Skin epidermis (tissue), 12 donors: Measurements from ENCODE around the gene ATG16L1.
A peak's percentile ranks its signal among the peaks of the same experiment; 100 is the strongest.

Source experiments
- H3K27ac ChIP-seq, 21 experiments: fragments of 200-600 bp; sonication (generic) in 11 of 21; one replicate each; pipeline ENCODE4 v1.5.0; 2020; ENCODE audit warnings: mild to moderate bottlenecking in 3 of 21, inconsistent platforms in 2 of 21, moderate library complexity in 2 of 21
- H3K4me3 ChIP-seq, 7 experiments: fragments of 200-600 bp; sonication (generic) in 2 of 7; one replicate each; pipeline ENCODE4 v1.5.0; 2020; ENCODE audit warnings: inconsistent platforms in 2 of 7, mild to moderate bottlenecking in 2 of 7, moderate library complexity in 1 of 7

The ATG16L1 gene

DNA sequence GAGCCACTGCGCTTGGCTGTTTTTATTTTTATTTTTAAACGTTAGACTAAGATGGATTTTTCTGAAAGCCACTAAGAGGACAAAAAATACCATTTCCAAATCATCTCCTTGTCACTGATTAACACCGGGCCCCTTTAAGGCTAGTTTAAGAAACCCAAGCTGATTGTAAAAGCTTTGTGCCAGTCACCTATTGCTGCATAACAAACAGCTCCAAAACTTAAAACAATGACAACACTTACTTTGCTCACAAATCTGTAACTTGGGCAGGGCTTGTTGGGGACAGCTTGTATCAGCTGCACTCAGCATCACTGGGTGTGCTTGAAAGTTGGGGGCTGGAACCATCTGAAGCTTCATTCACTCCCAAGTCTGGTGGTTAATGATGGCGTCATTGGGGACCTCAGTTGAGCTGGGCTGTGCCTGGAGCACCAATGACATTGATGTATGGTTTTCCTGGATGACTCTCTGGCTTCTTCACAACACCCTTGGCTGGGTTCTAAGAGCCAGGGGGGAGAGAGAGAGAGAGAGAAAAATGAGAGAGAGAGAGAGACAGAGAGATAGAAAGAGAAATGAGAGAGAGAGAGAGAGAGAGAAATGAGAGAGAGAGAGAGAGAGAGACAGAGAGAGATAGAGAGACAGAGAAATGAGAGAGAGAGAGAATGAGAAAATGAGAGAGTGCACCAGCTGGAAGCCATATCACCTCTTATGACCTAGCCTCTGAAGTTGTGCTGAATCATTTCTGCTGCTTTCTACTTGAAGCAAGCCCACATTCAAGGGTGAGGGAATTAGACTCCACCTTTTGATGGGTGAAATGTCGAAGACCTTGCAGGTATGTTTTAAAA lies 26.0 kb upstream of the ATG16L1 start:
- Histone ChIP-seq H3K4me3 (no peak overlapping the region), H3K27ac (no peak overlapping the region)

DNA sequence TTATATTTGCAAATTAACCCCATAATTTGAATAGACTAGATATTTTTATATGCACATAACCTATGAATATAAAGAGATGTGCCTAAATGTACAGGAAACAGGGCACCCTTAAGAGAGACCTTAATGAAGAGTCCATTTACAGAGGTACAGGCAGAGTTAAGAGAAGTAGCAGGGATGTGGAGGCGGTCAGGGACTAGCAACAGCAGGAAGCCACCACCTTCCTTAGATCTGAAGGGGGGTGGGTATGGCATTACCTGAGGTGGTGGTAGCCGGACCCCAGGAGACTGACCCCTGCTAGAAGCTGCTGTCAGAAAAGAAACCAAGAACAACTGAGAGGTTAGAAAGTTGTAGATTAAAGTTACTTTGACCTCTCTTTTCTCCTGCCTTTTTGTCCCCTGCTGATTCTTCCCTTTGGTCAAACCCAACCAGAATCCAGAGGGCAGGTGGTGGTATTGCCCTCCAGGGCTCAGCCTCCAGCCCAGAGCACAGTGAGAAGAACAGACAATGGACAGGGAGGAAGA lies 24.9 kb upstream of the ATG16L1 start:
- no peak overlapping the region for H3K4me3 ChIP-seq

DNA sequence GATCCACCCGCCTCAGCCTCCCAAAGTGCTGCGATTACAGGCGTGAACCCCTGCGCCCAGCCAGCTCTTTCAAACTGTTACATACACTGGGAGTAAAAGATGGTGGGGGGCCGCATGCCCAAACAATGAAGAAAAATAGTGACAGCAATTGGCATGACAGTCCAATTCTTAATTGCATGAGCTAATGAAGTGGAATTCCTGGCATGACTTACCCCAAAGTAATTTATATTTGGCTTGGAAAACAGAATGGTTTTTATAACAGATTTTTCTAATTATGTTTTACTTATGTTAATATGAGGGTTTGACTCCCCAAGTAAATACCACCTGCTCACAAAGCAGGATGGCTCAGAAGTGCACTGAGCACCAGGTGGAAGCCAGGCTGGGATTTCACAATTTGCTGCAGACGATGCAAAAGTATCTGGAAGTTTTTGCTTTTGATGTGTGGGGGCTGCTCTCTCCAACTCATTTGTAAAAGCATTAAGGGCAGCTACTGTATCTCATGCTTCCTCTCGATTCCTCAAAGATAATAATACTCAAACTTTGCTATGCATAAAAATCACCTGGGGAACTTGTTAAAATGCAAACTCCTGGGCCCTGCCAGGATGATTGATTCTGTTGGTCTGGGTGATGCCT lies 24.0 kb upstream of the ATG16L1 start:
- Histone ChIP-seq H3K27ac (no peak overlapping the region), H3K4me3 (no peak overlapping the region)

More for the DNA sequence above, 24.9 kb upstream of the ATG16L1 start:
- no peak overlapping the region for H3K27ac ChIP-seq

DNA sequence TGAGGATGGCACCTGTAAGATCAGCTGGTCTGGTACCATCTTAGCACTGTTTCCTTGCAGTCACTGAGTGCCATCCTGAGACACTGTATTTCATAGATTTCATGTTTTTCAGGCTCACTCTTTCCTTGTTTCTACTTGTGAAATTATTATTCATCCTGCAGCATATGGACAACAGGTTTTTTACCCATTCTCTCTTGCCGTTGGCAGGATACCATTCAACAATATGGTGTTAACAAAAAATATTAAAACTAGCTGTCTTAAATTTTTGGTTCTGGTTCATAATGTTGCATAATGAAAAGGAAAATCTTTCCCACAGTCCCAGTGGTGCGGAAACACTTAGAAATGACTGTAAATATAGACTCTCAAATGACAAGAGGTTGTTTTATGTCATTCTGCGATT lies 23.1 kb upstream of the ATG16L1 start:
- Histone ChIP-seq H3K4me3 (no peak overlapping the region), H3K27ac (no peak overlapping the region)

DNA sequence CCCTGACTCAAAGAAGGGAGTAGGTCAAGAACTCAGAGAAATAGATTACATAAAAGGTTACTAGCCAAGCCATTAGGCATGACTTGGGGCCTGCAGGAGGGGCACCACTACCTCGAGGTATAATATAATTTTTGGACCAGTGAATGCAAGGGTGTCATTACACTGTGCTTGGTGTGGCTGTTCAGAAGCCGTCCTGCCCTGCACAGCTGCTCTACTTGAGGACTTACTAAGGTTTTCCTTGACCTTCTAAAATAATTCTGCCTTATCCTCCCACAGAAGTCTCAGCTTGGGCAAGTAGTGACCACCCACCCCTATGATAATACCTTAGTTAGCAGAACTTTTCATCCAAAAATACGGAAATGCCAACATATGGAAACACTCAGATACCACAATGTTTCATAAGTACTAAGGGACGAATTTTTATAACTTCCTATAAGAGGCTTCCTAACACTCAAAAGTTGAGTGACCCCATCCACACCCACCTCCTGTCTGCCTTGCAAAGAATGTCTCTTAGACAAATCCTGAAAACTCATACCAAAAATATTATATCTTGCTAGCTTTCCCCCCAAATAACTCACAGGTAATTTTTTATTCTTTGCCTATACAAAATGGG lies 17.7 kb upstream of the ATG16L1 start:
- Histone ChIP-seq H3K27ac (peak overlapping the region in 1 of 21 experiments; percentile 3), H3K4me3 (no peak overlapping the region)

DNA sequence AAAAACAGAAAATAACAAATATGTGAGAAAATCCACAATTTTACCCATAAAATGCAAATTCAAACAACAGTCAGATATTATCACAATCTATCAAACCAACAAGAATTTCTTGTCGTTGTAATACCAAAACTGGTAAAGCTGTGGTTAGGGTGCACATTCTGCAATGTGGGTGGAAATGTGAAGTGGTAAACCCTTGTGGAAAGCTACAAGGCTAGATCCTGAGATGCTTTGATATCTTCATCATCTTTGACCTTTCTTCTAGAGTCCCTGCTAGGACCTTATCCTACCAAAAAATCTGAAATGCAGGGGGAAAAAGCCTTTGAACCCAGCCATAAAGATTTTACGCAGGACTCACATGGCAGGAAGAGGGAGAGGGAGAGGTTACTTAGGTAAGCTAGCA lies 17.2 kb upstream of the ATG16L1 start:
- Histone ChIP-seq H3K27ac (peak overlapping the region in 1 of 21 experiments; percentile 3), H3K4me3 (no peak overlapping the region)

DNA sequence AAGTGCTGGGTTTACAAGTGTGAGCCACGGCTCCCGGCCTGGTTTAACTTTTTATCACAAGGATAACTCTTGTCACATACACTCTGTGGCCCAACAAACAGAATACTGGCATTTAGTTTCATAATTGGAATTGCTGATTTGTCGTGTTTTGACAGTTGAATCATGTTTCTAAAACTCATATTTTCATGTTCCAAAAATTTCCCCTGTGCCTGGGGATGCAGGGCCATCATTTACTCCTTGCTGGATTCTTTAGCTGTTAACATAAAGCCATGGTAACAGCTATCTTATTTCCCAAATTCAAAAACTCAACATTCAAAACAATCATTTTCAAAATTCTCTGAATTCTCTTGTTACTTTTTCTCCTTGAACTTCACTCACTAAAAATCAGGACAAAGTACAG lies 16.5 kb upstream of the ATG16L1 start:
- Histone ChIP-seq H3K4me3 (no peak overlapping the region), H3K27ac (peak overlapping the region in 1 of 21 experiments; percentile 3)

DNA sequence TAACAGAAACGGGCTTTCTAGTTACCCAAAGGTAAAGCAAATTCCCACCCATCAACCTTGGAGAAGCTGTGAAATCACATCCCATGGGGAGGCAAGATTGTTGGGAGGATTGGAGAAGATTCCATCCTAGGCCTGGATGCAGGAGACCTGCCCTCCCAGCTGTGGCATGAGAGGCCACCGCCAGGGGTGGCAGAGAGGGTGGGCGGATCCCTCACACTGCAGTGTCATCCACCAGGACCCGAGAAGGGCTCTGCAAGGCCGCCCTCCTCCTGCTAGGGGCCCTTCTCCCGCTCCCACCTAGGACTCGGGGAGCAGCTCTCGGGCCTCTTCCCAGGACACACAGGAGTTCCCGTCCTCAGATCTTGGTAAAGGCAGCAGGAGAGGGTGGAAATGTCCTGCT lies 15.5 kb upstream of the ATG16L1 start:
- H3K27ac ChIP-seq: peak overlapping the region in 1 of 21 experiments; percentile 8
- H3K4me3 ChIP-seq: no peak overlapping the region

DNA sequence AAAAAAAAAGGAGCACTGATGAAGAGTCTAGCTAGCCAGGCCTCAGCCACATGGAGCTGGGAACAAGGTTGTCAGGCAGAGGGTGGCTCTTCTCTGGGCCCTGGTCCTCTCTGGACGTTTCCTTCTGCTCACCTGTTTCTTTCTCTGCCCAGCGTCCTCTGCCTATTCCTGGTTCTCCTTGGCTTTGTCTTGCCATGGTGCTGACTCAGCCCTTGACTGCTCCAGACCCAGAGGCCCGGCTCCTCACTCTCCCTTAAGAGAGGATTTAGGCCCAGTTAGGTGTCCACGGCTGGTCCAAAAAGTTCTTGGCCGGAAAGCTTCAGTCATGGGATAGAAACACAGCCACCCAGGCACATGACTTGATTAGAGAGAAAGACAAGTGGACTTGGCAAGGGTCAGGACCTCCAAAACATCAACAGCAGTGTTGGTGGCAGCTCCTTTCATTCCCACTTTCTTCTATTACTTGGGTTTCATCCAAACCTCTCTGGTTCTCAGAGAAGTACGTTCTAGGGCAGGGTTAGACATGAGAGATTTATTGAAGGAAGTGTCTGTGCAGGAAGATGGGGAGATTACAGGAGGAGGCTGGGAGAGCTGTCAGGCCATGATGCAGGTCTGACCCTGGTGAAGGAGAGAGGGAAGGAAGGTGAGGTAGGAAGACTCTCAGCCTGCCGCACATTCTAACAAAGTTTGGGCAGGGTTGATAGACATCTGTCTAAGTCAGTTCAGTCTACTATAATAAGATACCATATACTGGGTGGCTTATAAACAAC lies 14.5 kb upstream of the ATG16L1 start:
- Histone ChIP-seq H3K4me3 (no peak overlapping the region), H3K27ac (no peak overlapping the region)

DNA sequence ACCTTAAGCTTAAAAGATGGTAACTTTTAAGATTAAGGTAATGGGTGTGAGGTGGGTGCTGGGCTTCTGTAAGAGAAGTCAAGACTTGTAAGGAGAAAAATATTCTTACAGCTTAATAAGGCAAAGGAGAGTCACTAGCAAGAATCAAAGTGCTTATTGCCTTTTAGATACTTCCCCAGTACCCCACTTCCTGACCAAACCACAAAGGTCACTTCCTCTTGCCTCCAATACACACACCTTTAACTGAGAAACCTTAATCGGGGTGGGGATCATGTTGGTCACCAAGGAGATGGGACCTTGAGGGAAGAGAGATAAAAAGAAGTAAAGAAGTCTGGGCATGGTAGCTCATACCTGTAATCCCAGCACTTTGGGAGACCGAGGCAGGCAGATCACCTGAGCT lies 10.6 kb upstream of the ATG16L1 start:
- Histone ChIP-seq H3K27ac (peak overlapping the region in 3 of 21 experiments; percentile 50 to 62 (median 53)), H3K4me3 (no peak overlapping the region)

DNA sequence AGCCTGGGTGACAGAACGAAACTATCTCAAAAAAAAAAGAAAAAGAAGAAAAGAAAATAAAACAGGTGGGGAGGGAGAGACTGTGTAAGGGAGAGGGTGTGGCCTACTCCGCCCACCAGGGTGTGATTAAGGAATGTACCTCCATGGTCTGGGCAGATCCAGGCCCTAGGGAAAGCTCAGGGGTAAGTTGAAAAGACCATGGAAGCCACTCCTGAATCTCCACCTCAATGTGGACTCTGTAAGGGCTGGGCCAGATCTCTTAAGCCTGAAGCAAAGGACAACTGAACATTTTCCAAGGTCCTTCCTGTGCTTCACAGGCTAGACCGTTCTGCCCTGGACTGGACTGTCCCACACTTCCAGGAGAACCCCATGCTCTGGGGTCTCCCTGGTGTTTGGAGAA lies 9.7 kb upstream of the ATG16L1 start:
- Histone ChIP-seq H3K4me3 (no peak overlapping the region), H3K27ac (peak overlapping the region in 6 of 21 experiments; percentile 22 to 69 (median 36))

DNA sequence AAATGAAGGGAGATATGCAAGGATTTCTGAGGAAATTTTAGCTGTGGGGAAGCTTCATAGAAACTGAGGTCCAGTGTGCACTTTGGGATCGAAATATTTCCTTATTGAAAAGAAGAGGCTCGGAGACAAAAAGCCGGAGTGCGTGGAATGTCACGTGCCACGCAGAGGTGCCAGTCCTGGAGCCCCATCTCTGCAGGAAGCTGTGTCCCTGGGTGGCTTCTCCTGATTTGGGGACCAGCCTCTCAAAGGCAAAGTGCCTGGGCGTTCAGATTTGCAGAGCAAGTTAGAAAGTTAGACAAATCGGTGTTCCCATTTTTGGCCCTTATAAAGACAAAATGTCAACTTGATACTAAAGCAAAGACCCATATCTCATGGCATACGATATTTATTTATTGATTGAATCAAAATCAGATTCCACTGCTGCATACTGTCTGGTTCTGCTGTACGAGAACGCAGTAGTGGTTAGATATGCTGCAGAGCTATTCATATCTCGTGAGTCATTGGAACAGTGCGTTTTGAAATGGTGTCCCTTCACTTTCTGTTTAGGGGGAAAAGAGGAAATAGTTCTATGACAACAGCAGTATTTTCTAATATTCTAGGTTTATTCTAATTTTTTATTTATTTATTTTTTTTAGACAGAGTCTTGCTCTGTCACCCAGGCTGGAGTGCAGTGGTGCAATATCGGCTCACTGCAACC lies 9.1 kb upstream of the ATG16L1 start:
- Histone ChIP-seq H3K27ac (peak overlapping the region in 6 of 21 experiments; percentile 22 to 69 (median 36)), H3K4me3 (no peak overlapping the region)

DNA sequence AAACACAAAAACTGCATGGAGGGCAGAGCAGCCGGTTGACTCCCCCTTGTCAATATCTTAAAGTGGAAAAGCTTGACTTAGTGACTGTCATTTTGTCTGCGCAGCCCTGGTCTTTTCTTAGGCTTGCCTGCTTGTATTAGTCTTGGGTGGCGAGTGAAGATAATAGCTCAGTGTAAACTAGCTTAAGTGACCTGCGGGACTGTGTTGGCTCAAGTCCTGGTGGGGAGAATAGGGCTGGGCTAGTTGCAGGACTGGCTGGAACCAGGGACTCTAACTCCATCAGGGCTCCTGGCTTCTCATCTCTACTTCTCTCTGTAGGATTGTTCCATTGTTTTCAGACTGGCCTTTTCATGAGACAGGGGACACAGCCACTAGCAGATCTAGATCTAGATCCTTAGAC lies 8.1 kb upstream of the ATG16L1 start:
- no peak overlapping the region for H3K4me3 ChIP-seq
- H3K27ac ChIP-seq: no peak overlapping the region

DNA sequence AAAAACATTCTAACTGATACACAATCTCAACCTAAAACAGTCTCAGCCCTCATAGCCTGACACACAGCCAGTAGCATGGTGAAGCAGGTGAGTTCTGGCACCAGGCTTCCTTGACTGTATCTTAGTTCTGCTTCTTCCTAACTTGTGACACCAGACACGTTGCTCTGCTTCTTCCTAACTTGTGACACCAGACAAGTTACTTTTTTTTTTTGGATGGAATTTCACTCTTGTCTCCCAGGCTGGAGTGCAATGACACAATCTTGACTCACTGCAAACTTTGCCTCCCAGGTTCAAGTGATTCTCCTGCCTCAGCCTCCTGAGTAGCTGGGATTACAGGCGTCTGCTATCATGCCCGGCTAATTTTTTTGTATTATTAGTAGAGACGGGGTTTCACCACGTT lies 6.7 kb upstream of the ATG16L1 start:
- Histone ChIP-seq H3K4me3 (no peak overlapping the region), H3K27ac (no peak overlapping the region)

DNA sequence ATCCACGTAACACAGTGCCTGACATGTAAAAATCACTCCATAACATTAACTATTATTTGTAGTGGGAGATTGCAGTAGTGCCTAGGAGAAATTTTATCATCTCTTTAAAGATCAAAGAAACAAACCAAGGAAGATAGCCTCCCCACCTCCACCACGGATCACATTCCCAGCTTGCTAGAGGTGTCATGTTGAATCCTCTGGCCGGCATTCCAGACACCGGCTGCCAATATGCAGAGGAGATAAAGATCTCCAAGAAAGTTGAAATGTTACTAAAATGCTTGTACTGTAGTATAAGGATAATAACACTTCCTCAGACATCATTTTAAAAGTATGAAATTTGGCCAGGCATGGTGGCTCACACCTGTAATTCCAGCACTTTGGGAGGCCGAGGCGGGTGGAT lies 6.1 kb upstream of the ATG16L1 start:
- Histone ChIP-seq H3K27ac (no peak overlapping the region), H3K4me3 (no peak overlapping the region)

DNA sequence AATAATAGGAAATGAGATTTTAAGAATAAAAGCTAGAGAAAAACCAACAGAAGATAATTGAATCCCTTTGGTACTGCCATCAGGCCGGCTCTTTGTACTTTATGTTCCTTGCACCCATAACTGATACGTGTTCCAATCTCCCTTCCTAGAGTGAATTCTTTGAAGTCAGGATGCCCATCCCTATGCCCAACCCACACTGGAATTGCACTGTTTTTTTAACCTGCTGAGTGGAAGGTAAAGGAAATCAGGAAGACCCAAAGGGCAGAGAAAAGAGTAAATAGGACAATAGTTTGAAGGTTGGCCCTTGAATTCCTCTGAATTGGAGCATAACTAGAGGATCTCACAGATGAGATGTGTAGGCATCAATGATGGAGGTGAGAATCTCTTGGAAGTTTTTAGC lies 4.4 kb upstream of the ATG16L1 start:
- Histone ChIP-seq H3K27ac (peak overlapping the region in 14 of 21 experiments; percentile 3 to 76 (median 46)), H3K4me3 (no peak overlapping the region)

DNA sequence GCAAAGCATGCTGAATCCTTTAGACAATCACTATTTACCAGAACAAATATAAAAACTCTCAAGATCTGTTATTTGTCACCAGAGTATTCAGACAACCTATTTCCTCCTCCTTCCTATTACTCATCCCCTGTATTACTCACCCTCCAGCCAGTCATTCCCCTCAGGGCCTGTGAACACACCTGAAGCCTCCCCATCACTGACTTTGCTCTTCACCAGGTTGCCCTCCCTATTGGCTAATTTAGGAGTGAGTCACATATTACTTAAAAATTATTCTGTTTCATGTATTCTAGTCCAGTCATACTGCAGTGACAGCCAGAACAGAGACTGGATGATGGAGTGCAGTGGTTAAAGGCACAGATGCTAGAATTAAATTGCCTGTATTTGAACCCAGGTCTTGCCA lies 3.7 kb upstream of the ATG16L1 start:
- Histone ChIP-seq H3K4me3 (no peak overlapping the region), H3K27ac (peak overlapping the region in 11 of 21 experiments; percentile 3 to 76 (median 43))

DNA sequence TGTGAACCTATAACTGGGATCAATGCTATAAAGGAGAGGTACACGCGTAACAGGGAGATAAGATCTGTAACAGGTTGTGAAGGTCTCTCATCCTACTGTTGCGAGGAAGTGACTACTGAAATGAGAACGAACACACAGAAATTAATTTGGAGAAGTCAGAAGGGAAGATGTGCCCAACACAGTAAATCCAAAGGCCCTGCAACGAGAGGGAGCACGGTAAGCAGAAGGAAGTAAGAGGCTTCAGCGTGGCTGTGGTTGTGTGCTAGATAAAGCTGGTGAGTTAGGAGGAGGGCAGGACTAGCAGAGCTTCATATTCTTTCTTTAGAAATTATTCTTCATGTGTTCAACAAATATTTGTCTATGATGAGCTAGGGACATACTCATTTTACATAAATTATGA lies 2.5 kb upstream of the ATG16L1 start:
- Histone ChIP-seq H3K27ac (peak overlapping the region in 4 of 21 experiments; percentile 6 to 54 (median 28)), H3K4me3 (no peak overlapping the region)

DNA sequence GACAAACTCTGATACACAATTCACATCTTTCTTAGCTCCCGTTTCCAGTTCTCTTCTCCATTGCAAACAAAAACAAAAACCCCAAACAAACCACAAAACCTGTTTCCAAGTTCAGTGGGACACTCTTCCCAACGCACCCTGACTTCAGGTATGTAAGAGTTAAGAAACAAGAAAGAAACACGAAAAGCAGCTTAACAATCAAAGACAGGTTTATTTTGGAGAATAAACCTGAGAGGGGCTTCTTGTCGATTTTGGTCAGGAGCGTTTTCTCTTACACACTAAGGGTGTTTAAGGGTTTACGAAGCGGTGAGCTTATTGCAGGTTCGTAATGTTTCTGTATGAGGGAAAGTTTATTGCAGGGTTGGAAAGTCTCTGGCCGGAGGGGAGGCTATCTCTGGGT lies 905 bp upstream of the ATG16L1 start:
- Histone ChIP-seq H3K4me3 (no peak overlapping the region), H3K27ac (peak overlapping the region in 10 of 21 experiments; percentile 79 to 94 (median 90))
